ENCODE data around the gene ACAN.

- no peak for TF ChIP-seq EZH2 (optimal IDR thresholded peaks at IDR 0.05; ENCODE audit: low read depth, low read length)
- TF ChIP-seq, protein P1, sequence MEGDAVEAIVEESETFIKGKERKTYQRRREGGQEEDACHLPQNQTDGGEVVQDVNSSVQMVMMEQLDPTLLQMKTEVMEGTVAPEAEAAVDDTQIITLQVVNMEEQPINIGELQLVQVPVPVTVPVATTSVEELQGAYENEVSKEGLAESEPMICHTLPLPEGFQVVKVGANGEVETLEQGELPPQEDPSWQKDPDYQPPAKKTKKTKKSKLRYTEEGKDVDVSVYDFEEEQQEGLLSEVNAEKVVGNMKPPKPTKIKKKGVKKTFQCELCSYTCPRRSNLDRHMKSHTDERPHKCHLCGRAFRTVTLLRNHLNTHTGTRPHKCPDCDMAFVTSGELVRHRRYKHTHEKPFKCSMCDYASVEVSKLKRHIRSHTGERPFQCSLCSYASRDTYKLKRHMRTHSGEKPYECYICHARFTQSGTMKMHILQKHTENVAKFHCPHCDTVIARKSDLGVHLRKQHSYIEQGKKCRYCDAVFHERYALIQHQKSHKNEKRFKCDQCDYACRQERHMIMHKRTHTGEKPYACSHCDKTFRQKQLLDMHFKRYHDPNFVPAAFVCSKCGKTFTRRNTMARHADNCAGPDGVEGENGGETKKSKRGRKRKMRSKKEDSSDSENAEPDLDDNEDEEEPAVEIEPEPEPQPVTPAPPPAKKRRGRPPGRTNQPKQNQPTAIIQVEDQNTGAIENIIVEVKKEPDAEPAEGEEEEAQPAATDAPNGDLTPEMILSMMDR (IDR thresholded peaks at IDR 0.05; ENCODE audit: low read length) = no peak
- no peak for TF ChIP-seq EZH2phosphoT487 (IDR thresholded peaks at IDR 0.05; ENCODE audit: low read length)
Observed at GRCh38 chr15:88841236-88841635, 38.0 kb downstream of the ACAN start.

Measured in MM.1S (cell line).